ENCODE results near the gene RBM38. TPM values are rescaled to one million over a fixed set of nuclear protein-coding genes. Genes with fewer than 3 reads are reported as not detected.
A peak's percentile ranks its signal among the peaks of the same experiment; 100 is the strongest.

Gene RBM38
- total RNA-seq, 1 experiment from 2014 or later, result 39.9 TPM

- H3K36me3 ChIP-seq (ENCODE audit: control insufficient read depth, insufficient read depth, low read length), result no peaks in the 10 kb centered on the region
- no TSS peak for BruUV-seq (replicated peaks)
- no peak overlapping the region for H3K4me3 ChIP-seq (ENCODE audit: low read depth in 2 of 2, low read length in 2 of 2)
- ChIA-PET POLR2A (no interaction called here), CTCF (no interaction called here)
- no peak overlapping the region for H3K27ac ChIP-seq (ENCODE audit: low read length)
- H3K9me3 ChIP-seq (ENCODE audit: control insufficient read depth, insufficient read depth, low read depth, low read length), result no peaks in the 10 kb centered on the region
- no peak for DNase-seq (ENCODE audit: low read depth, low spot score)
- ATAC-seq, result no peak
- intact Hi-C loops (cut with micrococcal nuclease; ENCODE audit: unreplicated experiment) (no loop called here), in situ Hi-C loops (cut with HindIII; ENCODE audit: low pct_unique_long_range_greater_than_20kb, low sequenced_read_pairs) (no loop called here)
- H3K27me3 ChIP-seq (ENCODE audit: control insufficient read depth, insufficient read depth, low read length), result no peaks in the 10 kb centered on the region
- no peaks in the 10 kb centered on the region for H3K4me1 ChIP-seq (ENCODE audit: control insufficient read depth, insufficient read depth, low read length)
- TF ChIP-seq CTCF (IDR thresholded peaks at IDR 0.05), result no peak
These were observed 35.1 kb downstream of the RBM38 start for GRCh38 chr20:57426271-57426689.

GRCh38 chr20:57426831-57427230 is 35.6 kb downstream of the RBM38 start:
- H3K9me3 ChIP-seq (ENCODE audit: control insufficient read depth, insufficient read depth, low read depth, low read length), result no peaks in the 10 kb centered on the region
- no peak overlapping the region for H3K27ac ChIP-seq (ENCODE audit: low read length)
- H3K27me3 ChIP-seq (ENCODE audit: control insufficient read depth, insufficient read depth, low read length), result no peaks in the 10 kb centered on the region
- BruUV-seq (replicated peaks), result no TSS peak
- in situ Hi-C loops (cut with HindIII; ENCODE audit: low pct_unique_long_range_greater_than_20kb, low sequenced_read_pairs), result no loop called here
- DNase-seq (ENCODE audit: low read depth, low spot score), result no peak
- H3K36me3 ChIP-seq (ENCODE audit: control insufficient read depth, insufficient read depth, low read length), result no peaks in the 10 kb centered on the region
- ATAC-seq, result 0 out of 2 replicates have a peak, but pooled peaks have one; percentile 10
- TF ChIP-seq SIN3A (IDR thresholded peaks at IDR 0.05; ENCODE audit: borderline replicate concordance, insufficient read depth, low read depth, low read length), result no peak
- no peak for TF ChIP-seq CTCF (IDR thresholded peaks at IDR 0.05)
- TF ChIP-seq TCF7L2 (IDR thresholded peaks at IDR 0.05; ENCODE audit: low read depth, low read length), result no peak
- no peak for TF ChIP-seq POLR2AphosphoS5 (IDR thresholded peaks at IDR 0.05; ENCODE audit: low read depth, low read length)
- H3K4me1 ChIP-seq (ENCODE audit: control insufficient read depth, insufficient read depth, low read length), result no peaks in the 10 kb centered on the region
- no peak overlapping the region for H3K4me3 ChIP-seq (ENCODE audit: low read depth in 2 of 2, low read length in 2 of 2)
- CTCF ChIA-PET, result interaction anchor here (1.1 kb wide), 1 partner anchor 45 kb away, joined by 5 read pairs; no protein-coding TSS in a partner anchor
- POLR2A ChIA-PET, result no interaction called here
- intact Hi-C loops (cut with micrococcal nuclease; ENCODE audit: unreplicated experiment), result no loop called here

GRCh38 chr20:57428324-57429158 is 37.3 kb downstream of the RBM38 start:
- BruUV-seq (replicated peaks), result no TSS peak
- H3K4me3 ChIP-seq (ENCODE audit: low read depth in 2 of 2, low read length in 2 of 2), result no peak overlapping the region
- ChIA-PET POLR2A (no interaction called here), CTCF (interaction anchor here (0.6 kb wide), 1 partner anchor 1197 kb away, joined by 6 read pairs; no protein-coding TSS in a partner anchor)
- in situ Hi-C loops (cut with HindIII; ENCODE audit: low pct_unique_long_range_greater_than_20kb, low sequenced_read_pairs), result no loop called here
- no peaks in the 10 kb centered on the region for H3K4me1 ChIP-seq (ENCODE audit: control insufficient read depth, insufficient read depth, low read length)
- DNase-seq (ENCODE audit: low read depth, low spot score), result no peak
- H3K27me3 ChIP-seq (ENCODE audit: control insufficient read depth, insufficient read depth, low read length), result no peaks in the 10 kb centered on the region
- no peak overlapping the region for H3K27ac ChIP-seq (ENCODE audit: low read length)
- no peaks in the 10 kb centered on the region for H3K9me3 ChIP-seq (ENCODE audit: control insufficient read depth, insufficient read depth, low read depth, low read length)
- no peak for ATAC-seq
- H3K36me3 ChIP-seq (ENCODE audit: control insufficient read depth, insufficient read depth, low read length), result no peaks in the 10 kb centered on the region
- intact Hi-C loops (cut with micrococcal nuclease; ENCODE audit: unreplicated experiment), result no loop called here
- TF ChIP-seq CTCF (IDR thresholded peaks at IDR 0.05) (no peak), REST (IDR thresholded peaks at IDR 0.05; ENCODE audit: insufficient read depth in 1 of 2, low read depth in 2 of 2, low read length in 1 of 2) (no peak), TCF7L2 (IDR thresholded peaks at IDR 0.05; ENCODE audit: low read depth, low read length) (no peak), SIN3A (IDR thresholded peaks at IDR 0.05; ENCODE audit: borderline replicate concordance, insufficient read depth, low read depth, low read length) (no peak), POLR2AphosphoS5 (IDR thresholded peaks at IDR 0.05; ENCODE audit: low read depth, low read length) (no peak)

All from Panc1 (cell line).